ENCODE data around the gene PIK3R3. TPM values are rescaled to one million over a fixed set of nuclear protein-coding genes. Genes with fewer than 3 reads are reported as not detected.

The PIK3R3 gene
- total RNA-seq, 1 experiment from 2014 or later, result 1.6 TPM

GRCh38 chr1:46065405-46065804, 67.0 kb downstream of the PIK3R3 start:
- CTCF ChIA-PET, result no interaction called here
- Histone ChIP-seq H3K27me3 (ENCODE audit: insufficient read depth, low read length) (no peaks in the 10 kb centered on the region), H3K4me1 (ENCODE audit: control insufficient read depth in 1 of 2, insufficient read depth in 2 of 2, low read length in 2 of 2) (peaks cover 2 to 24% of the 10 kb centered on the region in 2 experiments; a peak in 3 of 4 replicates), H3K9me2 (ENCODE audit: insufficient read depth) (no peaks in the 10 kb centered on the region), H2AFZ (ENCODE audit: low read depth, low read length, poor library complexity, severe bottlenecking) (peak overlapping the region; percentile 14), H3K4me2 (ENCODE audit: low read length) (peak overlapping the region; percentile 44), H3K36me3 (ENCODE audit: control insufficient read depth in 1 of 2, insufficient read depth in 2 of 2, low read length in 2 of 2) (no peaks in the 10 kb centered on the region), H3K4me3 (replicated peaks in 1 of 2; ENCODE audit: low read depth in 1 of 2, low read length in 2 of 2) (no peak overlapping the region), H3K9ac (ENCODE audit: low read length) (no peak overlapping the region), H3K27ac (ENCODE audit: low read depth, low read length) (no peak overlapping the region), H3K79me2 (ENCODE audit: insufficient read depth, low read length) (no peaks in the 10 kb centered on the region), H3K9me3 (ENCODE audit: control insufficient read depth in 1 of 2, insufficient read depth in 1 of 2, low read depth in 1 of 2, low read length in 2 of 2) (no peaks in the 10 kb centered on the region), H4K20me1 (ENCODE audit: insufficient read depth) (no peaks in the 10 kb centered on the region)
- peak; percentile 89 for ATAC-seq
- BruUV-seq (replicated peaks), result no TSS peak
- peak; percentile 18 for DNase-seq (ENCODE audit: low read depth, low spot score)
- RAD21 ChIA-PET (ENCODE audit: low non-redundant PET in 1 of 2, low total read pairs in 2 of 2, uncharacterized antibody in 2 of 2, unreplicated experiment in 2 of 2), result no interaction called here
- intact Hi-C loops (cut with micrococcal nuclease), result no loop called here
- POLR2A ChIA-PET, result no interaction called here
- TF ChIP-seq YY1 (IDR thresholded peaks at IDR 0.05; ENCODE audit: extremely low read depth, insufficient replicate concordance, low read depth, low read length), result no peak
- TF ChIP-seq RAD21 (IDR thresholded peaks at IDR 0.05; ENCODE audit: low read depth), result no peak
- TF ChIP-seq ELF1 (IDR thresholded peaks at IDR 0.05; ENCODE audit: borderline replicate concordance, low read depth), result peak; percentile 35; the same call in 1 of the 2 replicates
- TF ChIP-seq CEBPB (IDR thresholded peaks at IDR 0.05; ENCODE audit: low read depth), result no peak
- no peak for TF ChIP-seq EZH2phosphoT487 (IDR thresholded peaks at IDR 0.05; ENCODE audit: borderline replicate concordance)
- no peak for TF ChIP-seq SIN3A (IDR thresholded peaks at IDR 0.05; ENCODE audit: low read depth)
- TF ChIP-seq REST (IDR thresholded peaks at IDR 0.05; ENCODE audit: low read depth), result no peak
- TF ChIP-seq POLR2AphosphoS5 (IDR thresholded peaks at IDR 0.05; ENCODE audit: low read depth, low read length), result 0 out of 2 replicates have a peak, but pooled peaks have one; percentile 32
